Measurements from ENCODE around the gene TBC1D8.

GRCh38 chr2:101140237-101140636 lies 10.9 kb downstream of the TBC1D8 start:
- TF ChIP-seq, protein P1, sequence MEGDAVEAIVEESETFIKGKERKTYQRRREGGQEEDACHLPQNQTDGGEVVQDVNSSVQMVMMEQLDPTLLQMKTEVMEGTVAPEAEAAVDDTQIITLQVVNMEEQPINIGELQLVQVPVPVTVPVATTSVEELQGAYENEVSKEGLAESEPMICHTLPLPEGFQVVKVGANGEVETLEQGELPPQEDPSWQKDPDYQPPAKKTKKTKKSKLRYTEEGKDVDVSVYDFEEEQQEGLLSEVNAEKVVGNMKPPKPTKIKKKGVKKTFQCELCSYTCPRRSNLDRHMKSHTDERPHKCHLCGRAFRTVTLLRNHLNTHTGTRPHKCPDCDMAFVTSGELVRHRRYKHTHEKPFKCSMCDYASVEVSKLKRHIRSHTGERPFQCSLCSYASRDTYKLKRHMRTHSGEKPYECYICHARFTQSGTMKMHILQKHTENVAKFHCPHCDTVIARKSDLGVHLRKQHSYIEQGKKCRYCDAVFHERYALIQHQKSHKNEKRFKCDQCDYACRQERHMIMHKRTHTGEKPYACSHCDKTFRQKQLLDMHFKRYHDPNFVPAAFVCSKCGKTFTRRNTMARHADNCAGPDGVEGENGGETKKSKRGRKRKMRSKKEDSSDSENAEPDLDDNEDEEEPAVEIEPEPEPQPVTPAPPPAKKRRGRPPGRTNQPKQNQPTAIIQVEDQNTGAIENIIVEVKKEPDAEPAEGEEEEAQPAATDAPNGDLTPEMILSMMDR (IDR thresholded peaks at IDR 0.05): no peak
- TF ChIP-seq E2F4 (CRISPR knock-in tag; IDR thresholded peaks at IDR 0.05; ENCODE audit: borderline replicate concordance, low read depth) (no peak), CREM (CRISPR knock-in tag; IDR thresholded peaks at IDR 0.05) (no peak), MAX (CRISPR knock-in tag; IDR thresholded peaks at IDR 0.05) (no peak), GRHL2 (CRISPR knock-in tag; IDR thresholded peaks at IDR 0.05; ENCODE audit: insufficient replicate concordance, severe bottlenecking) (no peak)
